HCT116 (cell line): Measurements from ENCODE around the gene AP1B1. TPM values are rescaled to one million over a fixed set of nuclear protein-coding genes. Genes with fewer than 3 reads are reported as not detected.

Experiments
- ATAC-seq: fragments of 200-7000 bp; cut with Tn5 transposase; 2 replicates; pipeline ENCODE4 v1.9.1; 2020; ENCODE audit warnings: mild to moderate bottlenecking, moderate library complexity
- BruUV-seq: library from RNA; stranded (reverse); fragments of 400-500 nt; replicated peaks from 2 replicates; lab custom pipeline; 2021; lab: Mats Ljungman, UMichigan
- CTCF ChIA-PET: fragments of 300-600 bp; sonication (Branson Sonifier 250); formaldehyde crosslinking; loops from one replicate; lab custom pipeline; 2021; ENCODE audit warnings: antibody characterized with exemption; lab: Charles Lee
- POLR2A ChIA-PET: fragments of 300-600, 350-600 bp; sonication (Branson Sonifier 250); formaldehyde crosslinking; loops from one replicate; lab custom pipeline; 2021; ENCODE audit warnings: antibody characterized with exemption; lab: Charles Lee
- RAD21 ChIA-PET, 2 experiments: fragments of 300-600 bp; sonication (Branson Sonifier 250); formaldehyde crosslinking; loops; one replicate each; lab custom pipeline; 2023; ENCODE audit warnings: low total read pairs in 2 of 2; ENCODE audit not compliant: uncharacterized antibody in 2 of 2, unreplicated experiment in 2 of 2, low non-redundant PET in 1 of 2; lab: Charles Lee
- DNase-seq: peaks from one replicate; pipeline ENCODE4 v3.0.0-alpha.2; 2010; ENCODE audit warnings: low read depth, low spot score
- H2AFZ ChIP-seq: fragments of 200-600 bp; shearing (Covaris generic), sonication (generic); 2 replicates; pipeline ENCODE4 v1.6.1; 2017; ENCODE audit warnings: low read depth, mixed run types, mixed read lengths, antibody characterized with exemption, low read length; ENCODE audit not compliant: poor library complexity, severe bottlenecking
- H3K27ac ChIP-seq: 2 replicates; pipeline ENCODE4 v1.5.1; 2012; ENCODE audit warnings: low read depth, low read length
- H3K27me3 ChIP-seq: fragments of 200-600 bp; sonication (generic); 2 replicates; pipeline ENCODE4 v1.6.1; 2016; ENCODE audit warnings: mixed run types, low read length, mixed read lengths; ENCODE audit not compliant: insufficient read depth
- H3K36me3 ChIP-seq, 2 experiments: fragments of 200-500 bp in 1 of 2; fragments of 200-600 bp in 1 of 2; sonication (Bioruptor generic) in 1 of 2; sonication (generic) in 1 of 2; 2 replicates each; pipeline versions ENCODE4 v1.5.1 to v1.6.1; 2014 to 2016; ENCODE audit warnings: low read length in 2 of 2, inconsistent platforms in 1 of 2, mixed read lengths in 1 of 2, mixed run types in 1 of 2; ENCODE audit not compliant: insufficient read depth in 2 of 2, control insufficient read depth in 1 of 2
- H3K4me1 ChIP-seq, 2 experiments: fragments of 200-600 bp in 1 of 2; sonication (generic) in 1 of 2; 2 replicates each; pipeline versions ENCODE4 v1.5.1 to v1.6.1; 2012 to 2017; ENCODE audit warnings: low read length in 2 of 2, inconsistent platforms in 1 of 2, mild to moderate bottlenecking in 1 of 2, mixed read lengths in 1 of 2, mixed run types in 1 of 2, moderate library complexity in 1 of 2; ENCODE audit not compliant: insufficient read depth in 2 of 2, control insufficient read depth in 1 of 2
- H3K4me2 ChIP-seq: fragments of 200-600 bp; sonication (generic); 2 replicates; pipeline ENCODE4 v1.6.1; 2017; ENCODE audit warnings: mixed run types, low read length, mixed read lengths
- H3K4me3 ChIP-seq, 2 experiments: fragments of 200-600 bp in 1 of 2; sonication (generic) in 1 of 2; replicated peaks in 1 of 2; 2 replicates each; pipeline ENCODE4 v1.5.1; 2011 to 2016; ENCODE audit warnings: low read length in 2 of 2, control low read depth in 1 of 2, low read depth in 1 of 2, mild to moderate bottlenecking in 1 of 2, mixed read lengths in 1 of 2, mixed run types in 1 of 2
- H3K79me2 ChIP-seq: fragments of 200-600 bp; sonication (generic); 2 replicates; pipeline ENCODE4 v1.6.1; 2017; ENCODE audit warnings: mild to moderate bottlenecking, mixed run types, low read length, moderate library complexity, mixed read lengths; ENCODE audit not compliant: insufficient read depth
- H3K9ac ChIP-seq: fragments of 200-600 bp; sonication (generic); 2 replicates; pipeline ENCODE4 v1.6.1; 2016; ENCODE audit warnings: low read length, mixed read lengths
- H3K9me2 ChIP-seq: fragments of 200-600 bp; sonication (generic), shearing (Covaris generic); 2 replicates; pipeline ENCODE4 v1.6.1; 2017; ENCODE audit warnings: mixed run types, mild to moderate bottlenecking, moderate library complexity; ENCODE audit not compliant: insufficient read depth
- H3K9me3 ChIP-seq, 2 experiments: fragments of 200-500 bp in 1 of 2; fragments of 200-600 bp in 1 of 2; sonication (Bioruptor generic) in 1 of 2; sonication (generic) in 1 of 2; 2 replicates each; pipeline ENCODE4 v1.6.1; 2014 to 2017; ENCODE audit warnings: low read length in 2 of 2, mixed read lengths in 2 of 2, inconsistent platforms in 1 of 2, low read depth in 1 of 2, mild to moderate bottlenecking in 1 of 2, mixed run types in 1 of 2, moderate library complexity in 1 of 2; ENCODE audit not compliant: control insufficient read depth in 1 of 2, insufficient read depth in 1 of 2
- H4K20me1 ChIP-seq: fragments of 200-600 bp; sonication (generic), shearing (Covaris generic); 2 replicates; pipeline ENCODE4 v1.6.1; 2017; ENCODE audit warnings: mixed run types, mild to moderate bottlenecking, moderate library complexity; ENCODE audit not compliant: insufficient read depth
- CBX3 ChIP-seq: IDR thresholded peaks from 2 replicates; pipeline ENCODE4 v1.6.1; 2012; ENCODE audit warnings: low read depth
- CEBPB ChIP-seq: IDR thresholded peaks from 2 replicates; pipeline ENCODE4 v1.6.1; 2012; ENCODE audit warnings: low read depth
- EGR1 ChIP-seq: IDR thresholded peaks from 2 replicates; pipeline ENCODE4 v1.6.1; 2012; ENCODE audit warnings: low read depth
- ELF1 ChIP-seq: IDR thresholded peaks from 2 replicates; pipeline ENCODE4 v1.6.1; 2012; ENCODE audit warnings: low read depth, borderline replicate concordance
- EZH2 ChIP-seq: fragments of 200-600 bp; sonication (generic); IDR thresholded peaks from 2 replicates; pipeline ENCODE4 v1.6.1; 2017; ENCODE audit warnings: antibody characterized with exemption, mixed run types
- FOSL1 ChIP-seq: IDR thresholded peaks from 2 replicates; pipeline ENCODE4 v1.6.1; 2012; ENCODE audit warnings: low read depth
- MAX ChIP-seq: IDR thresholded peaks from 2 replicates; pipeline ENCODE4 v1.6.1; 2012
- POLR2A ChIP-seq: IDR thresholded peaks from 2 replicates; pipeline ENCODE4 v1.7.0; 2011; ENCODE audit warnings: borderline replicate concordance; ENCODE audit not compliant: insufficient read depth, insufficient read length; ENCODE audit errors: extremely low read depth
- POLR2AphosphoS5 ChIP-seq: IDR thresholded peaks from 2 replicates; pipeline ENCODE4 v1.6.1; 2011; ENCODE audit warnings: mild to moderate bottlenecking, low read depth, low read length, moderate library complexity
- RAD21 ChIP-seq: IDR thresholded peaks from 2 replicates; pipeline ENCODE4 v1.6.1; 2012; ENCODE audit warnings: low read depth, mild to moderate bottlenecking
- REST ChIP-seq: IDR thresholded peaks from 2 replicates; pipeline ENCODE4 v1.6.1; 2012; ENCODE audit warnings: low read depth
- SIN3A ChIP-seq: IDR thresholded peaks from 2 replicates; pipeline ENCODE4 v1.6.1; 2012; ENCODE audit warnings: low read depth
- SP1 ChIP-seq: IDR thresholded peaks from 2 replicates; pipeline ENCODE4 v1.6.1; 2012; ENCODE audit warnings: low read depth
- SRF ChIP-seq: IDR thresholded peaks from 2 replicates; pipeline ENCODE4 v1.6.1; 2012; ENCODE audit warnings: low read depth
- TCF7L2 ChIP-seq: IDR thresholded peaks from 2 replicates; pipeline ENCODE4 v1.7.0; 2011; ENCODE audit warnings: borderline replicate concordance, inconsistent platforms; ENCODE audit not compliant: insufficient read depth, insufficient read length; ENCODE audit errors: extremely low read depth
- ZFX ChIP-seq: fragments of 450-650 bp; IDR thresholded peaks from 2 replicates; pipeline ENCODE4 v1.6.1; 2017
- ZNF274 ChIP-seq: fragments of 200-500 bp; sonication (Bioruptor generic); IDR thresholded peaks from 2 replicates; pipeline ENCODE4 v1.6.1; 2014; ENCODE audit warnings: mild to moderate bottlenecking, low read depth, low read length, inconsistent platforms
- intact Hi-C: fragments of 100-400 bp; cut with micrococcal nuclease; formaldehyde crosslinking; loops from 2 replicates; pipeline ENCODE4 v1.10.0; 2022
- total RNA-seq: library from RNA; stranded (reverse); gene quantifications from one replicate; pipeline ENCODE4 v1.2.1, GENCODE V29; 2021; ENCODE audit not compliant: unreplicated experiment
- TF ChIP-seq, protein P1 (sequence below): IDR thresholded peaks from 2 replicates; pipeline ENCODE4 v1.6.1; 2012
- TF ChIP-seq, protein P2 (sequence below): IDR thresholded peaks from 2 replicates; pipeline ENCODE4 v1.6.1; 2011; ENCODE audit warnings: mild to moderate bottlenecking, low read length, moderate library complexity; ENCODE audit not compliant: insufficient replicate concordance; ENCODE audit errors: extremely low read depth

Gene AP1B1
- total RNA-seq, 1 experiment from 2014 or later = 60.4 TPM

- ChIA-PET POLR2A (no interaction called here), RAD21 (no interaction called here), CTCF (no interaction called here)
- Histone ChIP-seq H3K9me2 (no peaks in the 10 kb centered on the region), H3K9ac (no peak overlapping the region), H3K27me3 (no peaks in the 10 kb centered on the region), H3K36me3 (no peaks in the 10 kb centered on the region), H3K4me1 (peaks cover 35 to 60% of the 10 kb centered on the region in 2 experiments), H3K4me2 (no peak overlapping the region), H3K79me2 (peaks cover 7% of the 10 kb centered on the region; the same call in 1 of the 2 replicates), H3K27ac (peak overlapping the region; percentile 41; the same call in 1 of the 2 replicates), H4K20me1 (no peaks in the 10 kb centered on the region), H2AFZ (no peak overlapping the region), H3K9me3 (no peaks in the 10 kb centered on the region), H3K4me3 (no peak overlapping the region)
- no TSS peak for BruUV-seq
- intact Hi-C loops = no loop called here
- ATAC-seq (no peak), DNase-seq (no peak)
- TF ChIP-seq RAD21 (no peak), POLR2A (no peak), CEBPB (no peak), POLR2AphosphoS5 (no peak), ZFX (no peak), REST (no peak), TCF7L2 (no peak), SIN3A (no peak), SP1 (no peak), MAX (no peak), ZNF274 (no peak), ELF1 (no peak), EGR1 (no peak), SRF (no peak), CBX3 (no peak), FOSL1 (no peak), EZH2 (no peak)
- TF ChIP-seq, protein P1, sequence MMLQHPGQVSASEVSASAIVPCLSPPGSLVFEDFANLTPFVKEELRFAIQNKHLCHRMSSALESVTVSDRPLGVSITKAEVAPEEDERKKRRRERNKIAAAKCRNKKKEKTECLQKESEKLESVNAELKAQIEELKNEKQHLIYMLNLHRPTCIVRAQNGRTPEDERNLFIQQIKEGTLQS = no peak
- TF ChIP-seq, protein P2, sequence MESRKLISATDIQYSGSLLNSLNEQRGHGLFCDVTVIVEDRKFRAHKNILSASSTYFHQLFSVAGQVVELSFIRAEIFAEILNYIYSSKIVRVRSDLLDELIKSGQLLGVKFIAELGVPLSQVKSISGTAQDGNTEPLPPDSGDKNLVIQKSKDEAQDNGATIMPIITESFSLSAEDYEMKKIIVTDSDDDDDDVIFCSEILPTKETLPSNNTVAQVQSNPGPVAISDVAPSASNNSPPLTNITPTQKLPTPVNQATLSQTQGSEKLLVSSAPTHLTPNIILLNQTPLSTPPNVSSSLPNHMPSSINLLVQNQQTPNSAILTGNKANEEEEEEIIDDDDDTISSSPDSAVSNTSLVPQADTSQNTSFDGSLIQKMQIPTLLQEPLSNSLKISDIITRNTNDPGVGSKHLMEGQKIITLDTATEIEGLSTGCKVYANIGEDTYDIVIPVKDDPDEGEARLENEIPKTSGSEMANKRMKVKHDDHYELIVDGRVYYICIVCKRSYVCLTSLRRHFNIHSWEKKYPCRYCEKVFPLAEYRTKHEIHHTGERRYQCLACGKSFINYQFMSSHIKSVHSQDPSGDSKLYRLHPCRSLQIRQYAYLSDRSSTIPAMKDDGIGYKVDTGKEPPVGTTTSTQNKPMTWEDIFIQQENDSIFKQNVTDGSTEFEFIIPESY = no peak
Observed at GRCh38 chr22:29308791-29309262, 79.5 kb downstream of the AP1B1 start.
